H9 (cell line): Measurements from ENCODE around the gene PREX1. TPM values are rescaled to one million over a fixed set of nuclear protein-coding genes. Genes with fewer than 3 reads are reported as not detected.

Experiments used
- DNase-seq: peaks from one replicate; pipeline ENCODE4 v3.0.0-alpha.2; 2017
- H2AFZ ChIP-seq: one replicate; pipeline ENCODE4 v1.6.1; 2013; ENCODE audit warnings: mild to moderate bottlenecking, low read length, control low read depth, moderate library complexity
- H2AK5ac ChIP-seq: 2 replicates; pipeline ENCODE4 v1.6.1; 2013; ENCODE audit warnings: low read length, control low read depth, mixed read lengths; ENCODE audit not compliant: insufficient read length
- H2BK120ac ChIP-seq: one replicate; pipeline ENCODE4 v1.6.1; 2013; ENCODE audit warnings: low read depth, mild to moderate bottlenecking, low read length, control low read depth, inconsistent platforms; ENCODE audit not compliant: poor library complexity, severe bottlenecking
- H2BK12ac ChIP-seq: 2 replicates; pipeline ENCODE4 v1.6.1; 2013; ENCODE audit warnings: low read length, control low read depth, mixed read lengths, low read depth; ENCODE audit not compliant: insufficient read length
- H2BK15ac ChIP-seq: 2 replicates; pipeline ENCODE4 v1.6.1; 2013; ENCODE audit warnings: low read depth, low read length, control low read depth
- H2BK20ac ChIP-seq: one replicate; pipeline ENCODE4 v1.6.1; 2013; ENCODE audit warnings: low read depth, mild to moderate bottlenecking, low read length, control low read depth, inconsistent platforms; ENCODE audit not compliant: poor library complexity, severe bottlenecking
- H2BK5ac ChIP-seq: 2 replicates; pipeline ENCODE4 v1.6.1; 2013; ENCODE audit warnings: low read length, control low read depth, mixed read lengths; ENCODE audit not compliant: insufficient read length
- H3K14ac ChIP-seq: 2 replicates; pipeline ENCODE4 v1.6.1; 2013; ENCODE audit warnings: low read length, control low read depth; ENCODE audit not compliant: insufficient read depth
- H3K18ac ChIP-seq: 2 replicates; pipeline ENCODE4 v1.6.1; 2013; ENCODE audit warnings: low read depth, mild to moderate bottlenecking, mixed read lengths, low read length, control low read depth; ENCODE audit not compliant: insufficient read length
- H3K23ac ChIP-seq: 2 replicates; pipeline ENCODE4 v1.6.1; 2013; ENCODE audit warnings: low read length, control low read depth, mixed read lengths, low read depth; ENCODE audit not compliant: insufficient read length
- H3K23me2 ChIP-seq: 2 replicates; pipeline ENCODE4 v1.6.1; 2013; ENCODE audit warnings: low read depth, mild to moderate bottlenecking, mixed read lengths, low read length, control low read depth; ENCODE audit not compliant: insufficient read length, poor library complexity, severe bottlenecking
- H3K27ac ChIP-seq: 2 replicates; pipeline ENCODE4 v1.5.1; 2013; ENCODE audit warnings: low read length, control low read depth, mixed read lengths, low read depth; ENCODE audit not compliant: insufficient read length
- H3K27me3 ChIP-seq: 2 replicates; pipeline ENCODE4 v1.6.1; 2013; ENCODE audit warnings: low read length, control low read depth, inconsistent platforms; ENCODE audit not compliant: insufficient read depth
- H3K4ac ChIP-seq: 2 replicates; pipeline ENCODE4 v1.6.1; 2013; ENCODE audit warnings: low read depth, mild to moderate bottlenecking, control low read depth, inconsistent platforms, low read length, moderate library complexity
- H3K4me1 ChIP-seq: 2 replicates; pipeline ENCODE4 v1.6.1; 2013; ENCODE audit warnings: low read length, control low read depth, inconsistent platforms; ENCODE audit not compliant: insufficient read depth
- H3K4me2 ChIP-seq: 2 replicates; pipeline ENCODE4 v1.6.1; 2013; ENCODE audit warnings: low read length, control low read depth, mixed read lengths; ENCODE audit not compliant: insufficient read length, insufficient read depth
- H3K56ac ChIP-seq: 2 replicates; pipeline ENCODE4 v1.6.1; 2013; ENCODE audit warnings: low read depth, mild to moderate bottlenecking, mixed read lengths, low read length, control low read depth; ENCODE audit not compliant: insufficient read length
- H3K79me1 ChIP-seq: 2 replicates; pipeline ENCODE4 v1.6.1; 2013; ENCODE audit warnings: low read depth, mild to moderate bottlenecking, moderate library complexity, low read length, control low read depth, inconsistent platforms; ENCODE audit not compliant: insufficient read depth, poor library complexity, severe bottlenecking
- H3K79me2 ChIP-seq: 2 replicates; pipeline ENCODE4 v1.6.1; 2013; ENCODE audit warnings: low read length, control low read depth, inconsistent platforms; ENCODE audit not compliant: insufficient read depth
- H3K9ac ChIP-seq: 2 replicates; pipeline ENCODE4 v1.6.1; 2013; ENCODE audit warnings: low read length, control low read depth, mixed read lengths; ENCODE audit not compliant: insufficient read length; ENCODE audit errors: extremely low read depth
- H3K9me3 ChIP-seq: one replicate; pipeline ENCODE4 v1.6.1; 2013; ENCODE audit warnings: low read depth, low read length, inconsistent platforms; ENCODE audit not compliant: control insufficient read depth
- H3T11ph ChIP-seq: one replicate; pipeline ENCODE4 v1.6.1; 2013; ENCODE audit warnings: mild to moderate bottlenecking, low read length, control low read depth, inconsistent platforms
- H4K20me1 ChIP-seq: one replicate; pipeline ENCODE4 v1.6.1; 2013; ENCODE audit not compliant: control insufficient read depth, insufficient read length, insufficient read depth
- H4K5ac ChIP-seq: 2 replicates; pipeline ENCODE4 v1.6.1; 2013; ENCODE audit warnings: low read depth, mild to moderate bottlenecking, mixed read lengths, low read length, control low read depth; ENCODE audit not compliant: insufficient read length
- H4K8ac ChIP-seq: replicated peaks from 2 replicates; pipeline ENCODE4 v1.6.1; 2013; ENCODE audit warnings: low read length, control low read depth, mixed read lengths, low read depth; ENCODE audit not compliant: insufficient read length
- H4K91ac ChIP-seq: 2 replicates; pipeline ENCODE4 v1.6.1; 2013; ENCODE audit warnings: low read depth, mild to moderate bottlenecking, moderate library complexity, mixed read lengths, low read length, control low read depth; ENCODE audit not compliant: insufficient read length
- H3K27ac Mint-ChIP-seq, 3 experiments: 2 replicates in 2 of 3; 3 replicates in 1 of 3; pipeline ENCODE4 v1.8.0; 2020 to 2021; ENCODE audit warnings: mixed read lengths in 3 of 3, mild to moderate bottlenecking in 1 of 3, moderate library complexity in 1 of 3
- H3K27me3 Mint-ChIP-seq: 2 replicates; pipeline ENCODE4 v1.8.0; 2021; ENCODE audit warnings: low read depth, mild to moderate bottlenecking, moderate library complexity, mixed read lengths
- H3K36me3 Mint-ChIP-seq, 3 experiments: 2 replicates in 2 of 3; 3 replicates in 1 of 3; pipeline ENCODE4 v1.8.0; 2020 to 2021; ENCODE audit warnings: low read depth in 3 of 3, mixed read lengths in 3 of 3; ENCODE audit not compliant: insufficient read depth in 1 of 3
- H3K4me1 Mint-ChIP-seq, 2 experiments: 2 replicates each; pipeline ENCODE4 v1.8.0; 2020; ENCODE audit warnings: mixed read lengths in 2 of 2
- H3K4me3 Mint-ChIP-seq, 2 experiments: 2 replicates in 1 of 2; 3 replicates in 1 of 2; pipeline ENCODE4 v1.8.0; 2020 to 2021; ENCODE audit warnings: mild to moderate bottlenecking in 2 of 2, mixed read lengths in 2 of 2, moderate library complexity in 1 of 2
- H3K9me3 Mint-ChIP-seq, 2 experiments: 2 replicates in 1 of 2; 3 replicates in 1 of 2; pipeline ENCODE4 v1.8.0; 2020; ENCODE audit warnings: mild to moderate bottlenecking in 2 of 2, mixed read lengths in 2 of 2, moderate library complexity in 1 of 2
- CTCF ChIP-seq: fragments of 200-600 bp; sonication (generic); conservative IDR thresholded peaks from 3 replicates; pipeline ENCODE4 v1.8.0; 2021; ENCODE audit warnings: antibody characterized with exemption, mild to moderate bottlenecking
- WGBS: extraction: QIAGEN DNeasy Blood & Tissue Kit; methylation state at CpG from one replicate; pipeline ENCODE4 v1.1.7; 2013; ENCODE audit warnings: missing lambda C conversion rate, low lambda C conversion rate, mixed read lengths; ENCODE audit not compliant: insufficient read length; ENCODE audit errors: extremely low coverage; 5-methylcytosine and 5-hydroxymethylcytosine counted together
- total RNA-seq: library from RNA; stranded (reverse); gene quantifications from 2 replicates; pipeline ENCODE4 v1.2.1, GENCODE V29; 2021

The PREX1 gene
- total RNA-seq, 1 experiment from 2014 or later = 6.6 TPM

DNA sequence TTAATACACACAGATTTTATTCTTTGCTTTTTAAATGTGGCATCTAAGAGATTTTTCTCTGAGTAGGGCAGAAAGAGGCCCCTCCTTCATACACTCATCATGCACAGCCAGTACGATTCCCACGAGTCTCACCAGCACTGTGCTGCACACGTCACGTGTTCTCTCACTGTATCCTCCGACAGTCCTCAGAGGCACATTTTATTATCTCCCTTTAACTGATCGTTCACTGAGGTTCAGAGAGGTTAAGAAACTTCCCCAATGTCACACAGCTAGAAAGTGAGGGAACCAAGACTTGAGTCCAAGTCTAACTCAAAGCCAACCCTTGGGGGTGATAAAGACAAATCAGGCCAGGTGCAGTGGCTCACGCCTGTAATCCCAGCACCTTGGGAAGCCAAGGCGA, 142.5 kb downstream of the PREX1 start:
- H3K9me3 Mint-ChIP-seq = no peaks in the 10 kb centered on the region
- peaks cover 16 to 29% of the 10 kb centered on the region in 2 experiments for H3K4me1 Mint-ChIP-seq
- H3K56ac ChIP-seq = no peak overlapping the region
- H2BK20ac ChIP-seq = no peak overlapping the region
- H3K23ac ChIP-seq = no peak overlapping the region
- TF ChIP-seq CTCF = no peak
- peaks cover 2% of the 10 kb centered on the region; the same call in 1 of the 2 replicates for H3K27me3 Mint-ChIP-seq
- peaks cover 7% of the 10 kb centered on the region; the same call in 1 of the 2 replicates for H3K4me1 ChIP-seq
- H3K9ac ChIP-seq = no peak overlapping the region
- no peaks in the 10 kb centered on the region for H3K23me2 ChIP-seq
- no peak overlapping the region for H2BK120ac ChIP-seq
- H3K27ac ChIP-seq = no peak overlapping the region
- no peak overlapping the region for H3T11ph ChIP-seq
- no peak overlapping the region for H3K27ac Mint-ChIP-seq
- H3K79me2 ChIP-seq = no peaks in the 10 kb centered on the region
- H4K8ac ChIP-seq = no peak overlapping the region
- no peak overlapping the region for H2BK5ac ChIP-seq
- H3K36me3 Mint-ChIP-seq = peaks cover 0 to 5% (median 2%) of the 10 kb centered on the region in 3 experiments; a peak in 2 of 7 replicates
- no peak overlapping the region for H4K5ac ChIP-seq
- H4K20me1 ChIP-seq = no peaks in the 10 kb centered on the region
- no peaks in the 10 kb centered on the region for H3K27me3 ChIP-seq
- no peak overlapping the region for H3K4ac ChIP-seq
- H3K9me3 ChIP-seq = no peaks in the 10 kb centered on the region
- H3K18ac ChIP-seq = no peak overlapping the region
- H2BK12ac ChIP-seq = no peak overlapping the region
- H3K79me1 ChIP-seq = no peaks in the 10 kb centered on the region
- H2BK15ac ChIP-seq = no peak overlapping the region
- H3K4me2 ChIP-seq = no peak overlapping the region
- no CpG with 5 or more reads among the region's 8 CpGs for WGBS
- no peak overlapping the region for H4K91ac ChIP-seq
- no peak overlapping the region for H3K14ac ChIP-seq
- H2AFZ ChIP-seq = no peak overlapping the region
- no peak overlapping the region for H2AK5ac ChIP-seq
- DNase-seq = no peak
- H3K4me3 Mint-ChIP-seq = no peak overlapping the region
